GM12891 (cell line): ENCODE results near the gene WNT4.
A peak's percentile ranks its signal among the peaks of the same experiment; 100 is the strongest.

Experiments
- DNase-seq: peaks from one replicate; pipeline ENCODE4 v3.0.0; 2011; ENCODE audit warnings: low spot score; ENCODE audit not compliant: insufficient read length
- FAIRE-seq: peaks from 2 replicates; lab custom pipeline; 2011; peaks lifted over from hg19 to GRCh38; lab: Jason Lieb, UNC
- PAX5 ChIP-seq: IDR thresholded peaks from 2 replicates; pipeline ENCODE4 v1.6.1; 2011; ENCODE audit warnings: low read length, moderate library complexity, mild to moderate bottlenecking; ENCODE audit not compliant: insufficient read depth, severe bottlenecking
- POLR2A ChIP-seq: IDR thresholded peaks from 2 replicates; pipeline ENCODE4 v1.6.1; 2011; ENCODE audit warnings: low read depth, low read length, control low read depth
- POLR2AphosphoS5 ChIP-seq: IDR thresholded peaks from 2 replicates; pipeline ENCODE4 v1.6.1; 2011; ENCODE audit warnings: low read depth, low read length, control low read depth
- POU2F2 ChIP-seq: IDR thresholded peaks from 2 replicates; pipeline ENCODE4 v1.6.1; 2011; ENCODE audit warnings: low read depth, mild to moderate bottlenecking, control low read depth, low read length, moderate library complexity
- SPI1 ChIP-seq: IDR thresholded peaks from 2 replicates; pipeline ENCODE4 v1.6.1; 2011; ENCODE audit warnings: low read depth, low read length, control low read depth
- TAF1 ChIP-seq: IDR thresholded peaks from 2 replicates; pipeline ENCODE4 v1.6.1; 2011; ENCODE audit warnings: low read depth, low read length, control low read depth

WNT4 gene

DNA sequence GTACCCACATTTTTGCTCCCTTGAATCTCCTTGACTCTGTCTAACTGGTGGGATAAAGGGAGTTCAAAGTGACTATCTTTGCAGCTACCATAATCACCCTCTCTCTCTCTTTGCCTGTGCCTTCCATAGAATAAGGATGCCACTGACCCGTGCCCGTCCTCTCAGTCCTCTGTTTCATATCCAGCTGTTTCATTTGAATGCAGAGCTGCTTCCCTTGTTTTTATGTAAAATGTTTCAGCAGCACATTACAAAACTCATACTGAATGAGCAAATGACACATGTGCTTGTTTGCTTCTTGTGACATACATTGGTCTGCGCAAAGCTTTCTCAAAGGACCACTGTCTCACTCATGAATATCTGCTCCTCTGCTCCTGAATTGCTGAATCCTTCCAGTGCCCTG, 52.0 kb downstream of the WNT4 start:
- DNase-seq, result no peak
- FAIRE-seq, result no peak

DNA sequence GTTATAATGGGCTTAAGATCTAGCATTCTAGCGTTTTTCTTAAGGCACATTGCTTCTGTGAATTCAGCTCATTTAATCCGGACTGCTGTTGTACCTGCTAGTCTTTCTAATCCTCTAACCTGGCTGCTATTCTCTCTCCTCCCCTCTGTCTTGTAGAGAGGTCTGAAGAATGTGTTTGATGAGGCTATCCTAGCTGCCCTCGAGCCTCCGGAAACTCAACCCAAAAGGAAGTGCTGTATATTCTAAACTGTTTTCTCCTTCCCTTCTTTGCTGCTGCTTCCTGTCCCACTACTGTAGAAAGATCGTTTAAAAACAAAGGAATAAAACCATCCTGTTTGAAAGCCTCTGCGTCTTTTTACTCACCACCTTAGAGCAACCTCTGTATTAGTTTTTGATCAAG, 53.1 kb downstream of the WNT4 start:
- no peak for DNase-seq
- TF ChIP-seq TAF1, result no peak
- TF ChIP-seq PAX5, result no peak
- TF ChIP-seq POLR2A, result no peak
- TF ChIP-seq SPI1, result 0 out of 2 replicates have a peak, but pooled peaks have one; percentile 15
- no peak for TF ChIP-seq POU2F2
- TF ChIP-seq POLR2AphosphoS5, result no peak
- FAIRE-seq, result peak; percentile 70

More for the DNA sequence above, 52.0 kb downstream of the WNT4 start:
- no peak for TF ChIP-seq PAX5
- TF ChIP-seq TAF1, result no peak
- no peak for TF ChIP-seq POLR2A
- TF ChIP-seq SPI1, result no peak
- TF ChIP-seq POU2F2, result no peak
- TF ChIP-seq POLR2AphosphoS5, result no peak

DNA sequence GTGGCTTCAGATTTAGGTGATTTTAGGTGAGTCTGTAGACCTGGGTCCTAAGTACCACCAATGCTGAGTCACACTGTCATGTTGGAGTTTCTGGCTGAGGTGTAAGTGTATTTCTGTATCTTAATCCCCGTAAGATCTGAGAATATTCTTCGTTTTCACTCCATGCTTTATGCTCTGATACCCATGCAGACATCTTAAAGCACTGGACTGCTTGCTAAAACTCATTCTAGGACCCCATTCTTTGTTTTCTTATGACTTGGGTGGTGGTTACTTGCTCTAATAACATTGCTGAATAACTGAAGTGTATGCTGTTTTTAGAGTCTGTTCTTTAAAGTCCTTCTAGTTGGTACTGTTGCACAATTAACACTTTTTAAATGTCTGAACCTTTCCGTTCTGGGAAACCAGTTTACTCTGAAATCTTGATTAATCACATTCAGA, 53.7 kb downstream of the WNT4 start:
- TF ChIP-seq PAX5 (no peak), POLR2A (no peak), POU2F2 (no peak), SPI1 (no peak), TAF1 (no peak), POLR2AphosphoS5 (no peak)
- DNase-seq (no peak), FAIRE-seq (peak; percentile 26)

DNA sequence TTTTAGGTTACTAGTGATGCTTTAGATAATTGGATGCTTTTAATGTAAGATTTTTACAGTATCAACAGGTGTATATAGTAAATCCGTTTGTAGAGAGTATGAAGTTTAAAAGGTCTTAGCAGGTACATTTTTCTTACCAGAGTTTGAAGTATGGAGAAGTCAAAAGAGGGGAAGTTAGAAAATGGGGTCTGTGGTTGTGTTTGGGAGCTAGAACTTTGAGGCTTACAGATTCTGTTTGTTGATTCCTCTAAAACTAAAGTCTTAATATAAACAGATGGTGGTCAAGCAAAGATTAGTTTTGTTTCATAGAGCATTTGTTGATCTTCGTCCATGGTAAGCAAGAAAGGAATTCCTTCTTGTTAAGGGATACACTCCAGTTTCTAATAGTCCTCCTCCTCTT, 54.6 kb downstream of the WNT4 start:
- TF ChIP-seq SPI1 (no peak), POLR2A (no peak), TAF1 (no peak), POLR2AphosphoS5 (no peak), POU2F2 (no peak), PAX5 (no peak)
- FAIRE-seq, result no peak
- DNase-seq, result no peak

GRCh38 chr1:22080191-22080590, 62.7 kb downstream of the WNT4 start:
- no peak for DNase-seq
- TF ChIP-seq POLR2AphosphoS5, result no peak
- TF ChIP-seq SPI1, result no peak
- no peak for TF ChIP-seq POU2F2
- TF ChIP-seq TAF1, result no peak
- TF ChIP-seq PAX5, result no peak
- no peak for TF ChIP-seq POLR2A
- no peak for FAIRE-seq

DNA sequence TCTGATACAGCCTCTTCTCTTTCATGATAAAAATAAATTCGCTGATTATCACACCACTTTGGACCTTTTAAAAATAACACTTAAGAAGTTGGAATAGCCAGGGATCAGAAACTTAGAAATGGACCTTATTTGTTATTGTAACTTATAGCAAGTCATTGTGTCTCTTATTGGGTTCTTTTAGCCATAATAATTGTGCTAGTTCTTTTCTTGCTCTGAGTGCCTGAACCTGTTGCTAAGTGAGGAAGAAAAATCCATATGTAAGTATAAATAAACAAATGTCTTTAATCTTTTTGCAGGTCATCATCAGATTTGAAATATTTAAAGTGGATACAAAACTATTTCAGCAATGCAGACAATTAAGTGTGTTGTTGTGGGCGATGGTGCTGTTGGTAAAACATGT, 64.8 kb downstream of the WNT4 start:
- DNase-seq (no peak), FAIRE-seq (no peak)
- TF ChIP-seq SPI1 (no peak), TAF1 (no peak)

- no peak for DNase-seq
- peak; percentile 88 for FAIRE-seq
- TF ChIP-seq SPI1 (peak; percentile 60), POU2F2 (no peak)
These were observed 65.2 kb downstream of the WNT4 start for GRCh38 chr1:22077728-22078127.

DNA sequence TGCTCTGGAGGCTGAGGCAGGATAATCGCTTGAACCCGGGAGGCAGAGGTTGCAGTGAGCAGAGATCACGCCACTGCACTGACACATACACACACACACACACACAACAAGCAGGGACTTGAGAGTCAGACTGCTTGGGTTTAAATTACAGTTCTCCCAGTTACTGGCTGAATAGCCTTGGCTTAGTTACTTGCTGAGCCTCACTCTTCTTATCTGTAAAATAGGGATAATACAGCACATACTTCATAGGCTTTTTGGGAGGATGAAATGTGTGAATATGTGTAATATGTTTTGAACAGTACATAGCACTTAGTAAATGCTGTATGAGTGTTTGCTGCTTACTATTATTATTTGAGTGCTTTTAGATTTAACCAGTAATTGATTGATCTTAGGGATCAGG, 66.6 kb downstream of the WNT4 start:
- TF ChIP-seq SPI1, result no peak
- no peak for TF ChIP-seq POU2F2
- TF ChIP-seq POLR2A, result no peak
- no peak for TF ChIP-seq POLR2AphosphoS5
- TF ChIP-seq TAF1, result no peak
- no peak for TF ChIP-seq PAX5
- no peak for FAIRE-seq
- no peak for DNase-seq

DNA sequence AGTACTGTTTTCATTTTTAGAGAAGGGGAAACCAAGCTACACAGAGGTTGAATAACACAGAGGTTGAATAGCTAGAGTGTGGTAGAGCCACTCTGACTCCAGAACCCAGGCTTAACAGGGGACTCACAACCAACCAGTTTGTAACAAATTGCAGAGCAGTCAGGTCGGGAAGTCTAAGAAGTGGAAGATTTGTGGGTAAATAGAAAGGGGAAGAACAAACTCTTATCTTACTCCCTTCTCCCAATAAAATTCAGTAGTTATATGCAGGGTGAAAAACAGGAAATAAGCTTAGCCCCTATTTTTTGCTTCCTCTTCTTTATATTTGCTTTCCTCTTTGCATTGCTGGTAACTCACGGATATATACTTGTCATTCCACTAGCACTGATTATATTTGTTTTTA, 67.2 kb downstream of the WNT4 start:
- no peak for FAIRE-seq
- no peak for DNase-seq
- TF ChIP-seq POLR2A (no peak), PAX5 (no peak), SPI1 (no peak), POU2F2 (no peak), POLR2AphosphoS5 (no peak), TAF1 (no peak)

DNA sequence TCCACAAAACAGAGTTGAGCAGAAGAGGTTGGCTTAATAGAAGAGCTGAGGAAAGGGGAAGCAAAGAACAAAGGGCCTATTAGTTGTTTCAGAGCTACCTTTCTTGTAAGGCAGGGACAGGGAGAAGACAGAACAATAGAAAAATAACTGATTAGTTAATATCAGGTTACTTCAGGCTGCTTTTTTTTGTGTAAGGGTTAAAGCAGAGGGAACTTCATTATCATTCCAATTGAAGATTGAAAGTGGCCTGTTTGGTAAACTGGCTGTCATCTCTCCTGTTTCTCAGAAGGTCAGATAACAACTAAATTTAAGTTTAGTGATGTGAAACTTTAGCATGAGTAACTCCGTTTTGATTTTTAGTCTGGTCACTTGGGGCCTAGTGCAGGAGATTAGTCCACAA, 68.1 kb downstream of the WNT4 start:
- FAIRE-seq, result peak; percentile 31

DNA sequence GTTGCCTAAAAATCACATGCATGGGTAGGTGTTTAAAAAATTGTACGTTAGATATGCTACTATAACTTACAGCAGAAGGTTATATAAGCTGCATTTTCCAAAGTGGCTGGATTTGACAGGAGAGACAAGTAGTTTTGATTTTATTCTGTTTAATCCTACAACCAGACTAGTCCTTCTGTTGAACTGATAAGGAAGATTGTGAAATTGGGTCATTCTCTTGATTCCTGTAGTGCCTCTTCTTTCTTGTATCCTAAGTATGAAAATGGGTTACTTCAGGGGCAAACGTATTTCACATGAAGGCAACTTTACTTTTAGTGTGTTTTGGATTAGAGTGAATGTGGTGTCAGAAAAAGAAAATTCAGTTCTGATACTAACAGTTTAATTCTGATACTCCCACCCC, 71.4 kb downstream of the WNT4 start:
- FAIRE-seq, result no peak
- no peak for TF ChIP-seq POLR2A
- TF ChIP-seq PAX5, result no peak
- no peak for TF ChIP-seq POLR2AphosphoS5
- TF ChIP-seq TAF1, result no peak
- no peak for TF ChIP-seq POU2F2
- DNase-seq, result no peak

More for the DNA sequence above, 68.1 kb downstream of the WNT4 start:
- DNase-seq, result no peak
- TF ChIP-seq SPI1, result peak; percentile 53
- no peak for TF ChIP-seq TAF1
- TF ChIP-seq POLR2AphosphoS5, result no peak
- no peak for TF ChIP-seq PAX5
- TF ChIP-seq POU2F2, result no peak
- no peak for TF ChIP-seq POLR2A
